22Rv1 (cell line): Measurements from ENCODE around the gene SPEG.

Source experiments
- CTCF ChIP-seq: fragments of 450-650 bp; IDR thresholded peaks from 2 replicates; pipeline ENCODE4 v1.5.1; 2017; ENCODE audit warnings: mild to moderate bottlenecking
- ZFX ChIP-seq: fragments of 450-650 bp; IDR thresholded peaks from 2 replicates; pipeline ENCODE4 v1.6.1; 2017; ENCODE audit warnings: antibody characterized with exemption, borderline replicate concordance

GRCh38 chr2:219385958-219386520 is 48.6 kb upstream of the SPEG start:
- TF ChIP-seq CTCF (no peak), ZFX (no peak)
